Activated naive CD8-positive, alpha-beta T cell treated with anti-CD3 and anti-CD28 coated beads, Interleukin-2, amount 10 ng/mL, durations not matched to agents 7 days and 5 days (primary cell): ENCODE measurements around the gene MAGI1. TPM values are rescaled to one million over a fixed set of nuclear protein-coding genes. Genes with fewer than 3 reads are reported as not detected.

Experiments used
- ATAC-seq: fragments of 150-1000 bp; cut with Tn5 transposase; one replicate; pipeline ENCODE4 v1.10.0; 2021; ENCODE audit warnings: low read depth, moderate library complexity
- POLR2A ChIA-PET: fragments of 350-600 bp; sonication (Branson Sonifier 250); formaldehyde crosslinking; loops from one replicate; lab custom pipeline; 2021; ENCODE audit warnings: antibody characterized with exemption; lab: Charles Lee
- DNase-seq: peaks from one replicate; pipeline ENCODE4 v3.0.0; 2021
- H3K27ac Mint-ChIP-seq: one replicate; pipeline ENCODE4 v1.8.0; 2022; ENCODE audit warnings: mild to moderate bottlenecking, mixed read lengths
- H3K27me3 Mint-ChIP-seq: one replicate; pipeline ENCODE4 v1.8.0; 2022; ENCODE audit warnings: mild to moderate bottlenecking, moderate library complexity, mixed read lengths
- H3K36me3 Mint-ChIP-seq: one replicate; pipeline ENCODE4 v1.8.0; 2021; ENCODE audit warnings: mild to moderate bottlenecking, mixed read lengths
- H3K4me1 Mint-ChIP-seq: one replicate; pipeline ENCODE4 v1.8.0; 2021; ENCODE audit warnings: mixed read lengths
- H3K4me3 Mint-ChIP-seq: one replicate; pipeline ENCODE4 v1.8.0; 2022; ENCODE audit warnings: mild to moderate bottlenecking, moderate library complexity, mixed read lengths
- H3K9me3 Mint-ChIP-seq: one replicate; pipeline ENCODE4 v1.8.0; 2021; ENCODE audit warnings: mixed read lengths
- total RNA-seq, 2 experiments: library from RNA; stranded (reverse); gene quantifications; one replicate each; pipeline ENCODE4 v1.2.3, GENCODE V29; 2021

MAGI1 gene
- total RNA-seq, 2 experiments from 2014 or later, result not detected

GRCh38 chr3:65992106-65992505 lies 46.6 kb downstream of the MAGI1 start:
- no peak overlapping the region for H3K4me3 Mint-ChIP-seq
- H3K4me1 Mint-ChIP-seq, result no peaks in the 10 kb centered on the region
- peaks cover 2% of the 10 kb centered on the region for H3K9me3 Mint-ChIP-seq
- POLR2A ChIA-PET, result no interaction called here
- H3K27ac Mint-ChIP-seq, result no peak overlapping the region
- ATAC-seq (no peak), DNase-seq (no peak)
- H3K36me3 Mint-ChIP-seq, result no peaks in the 10 kb centered on the region
- H3K27me3 Mint-ChIP-seq, result no peaks in the 10 kb centered on the region

- Mint-ChIP-seq H3K27me3 (no peaks in the 10 kb centered on the region), H3K4me1 (no peaks in the 10 kb centered on the region), H3K36me3 (no peaks in the 10 kb centered on the region), H3K4me3 (no peak overlapping the region), H3K9me3 (peaks cover 2% of the 10 kb centered on the region), H3K27ac (no peak overlapping the region)
- POLR2A ChIA-PET, result no interaction called here
- ATAC-seq (no peak), DNase-seq (no peak)
Measured at GRCh38 chr3:65988411-65989180, 50.1 kb downstream of the MAGI1 start.

GRCh38 chr3:65986285-65986684 lies 52.4 kb downstream of the MAGI1 start:
- DNase-seq (no peak), ATAC-seq (no peak)
- POLR2A ChIA-PET, result no interaction called here
- H3K4me1 Mint-ChIP-seq, result no peaks in the 10 kb centered on the region
- peaks cover 2% of the 10 kb centered on the region for H3K9me3 Mint-ChIP-seq
- H3K4me3 Mint-ChIP-seq, result no peak overlapping the region
- H3K27ac Mint-ChIP-seq, result no peak overlapping the region
- no peaks in the 10 kb centered on the region for H3K27me3 Mint-ChIP-seq
- H3K36me3 Mint-ChIP-seq, result no peaks in the 10 kb centered on the region

GRCh38 chr3:65984975-65985374 lies 53.7 kb downstream of the MAGI1 start:
- no peaks in the 10 kb centered on the region for H3K4me1 Mint-ChIP-seq
- no peaks in the 10 kb centered on the region for H3K36me3 Mint-ChIP-seq
- H3K4me3 Mint-ChIP-seq, result no peak overlapping the region
- no peaks in the 10 kb centered on the region for H3K27me3 Mint-ChIP-seq
- no peak for DNase-seq
- ATAC-seq, result no peak
- POLR2A ChIA-PET, result no interaction called here
- no peak overlapping the region for H3K27ac Mint-ChIP-seq
- peaks cover 2% of the 10 kb centered on the region for H3K9me3 Mint-ChIP-seq

GRCh38 chr3:65983100-65983499 lies 55.6 kb downstream of the MAGI1 start:
- POLR2A ChIA-PET, result no interaction called here
- H3K27ac Mint-ChIP-seq, result no peak overlapping the region
- ATAC-seq (no peak), DNase-seq (no peak)
- no peaks in the 10 kb centered on the region for H3K36me3 Mint-ChIP-seq
- no peaks in the 10 kb centered on the region for H3K4me1 Mint-ChIP-seq
- H3K27me3 Mint-ChIP-seq, result no peaks in the 10 kb centered on the region
- H3K9me3 Mint-ChIP-seq, result peaks cover 2% of the 10 kb centered on the region
- no peak overlapping the region for H3K4me3 Mint-ChIP-seq

- H3K27ac Mint-ChIP-seq, result no peak overlapping the region
- no peaks in the 10 kb centered on the region for H3K36me3 Mint-ChIP-seq
- no peaks in the 10 kb centered on the region for H3K4me1 Mint-ChIP-seq
- no peaks in the 10 kb centered on the region for H3K27me3 Mint-ChIP-seq
- ATAC-seq, result no peak
- POLR2A ChIA-PET, result no interaction called here
- H3K4me3 Mint-ChIP-seq, result no peak overlapping the region
- no peak for DNase-seq
- H3K9me3 Mint-ChIP-seq, result peaks cover 1% of the 10 kb centered on the region
Measured at GRCh38 chr3:65979731-65980130, 59.0 kb downstream of the MAGI1 start.

GRCh38 chr3:65979162-65979561 lies 59.6 kb downstream of the MAGI1 start:
- Mint-ChIP-seq H3K4me3 (no peak overlapping the region), H3K27me3 (no peaks in the 10 kb centered on the region), H3K27ac (no peak overlapping the region), H3K4me1 (no peaks in the 10 kb centered on the region), H3K9me3 (peaks cover 1% of the 10 kb centered on the region), H3K36me3 (no peaks in the 10 kb centered on the region)
- POLR2A ChIA-PET, result no interaction called here
- no peak for DNase-seq
- ATAC-seq, result no peak

- Mint-ChIP-seq H3K4me3 (no peak overlapping the region), H3K27me3 (no peaks in the 10 kb centered on the region), H3K36me3 (no peaks in the 10 kb centered on the region), H3K9me3 (peaks cover 1% of the 10 kb centered on the region), H3K4me1 (no peaks in the 10 kb centered on the region), H3K27ac (no peak overlapping the region)
- POLR2A ChIA-PET, result no interaction called here
- ATAC-seq, result no peak
- DNase-seq, result no peak
Measured at GRCh38 chr3:65978116-65978515, 60.6 kb downstream of the MAGI1 start.

- ATAC-seq (no peak), DNase-seq (no peak)
- H3K27me3 Mint-ChIP-seq, result no peaks in the 10 kb centered on the region
- H3K4me3 Mint-ChIP-seq, result no peak overlapping the region
- POLR2A ChIA-PET, result no interaction called here
- H3K9me3 Mint-ChIP-seq, result peaks cover 1% of the 10 kb centered on the region
- H3K4me1 Mint-ChIP-seq, result no peaks in the 10 kb centered on the region
- H3K36me3 Mint-ChIP-seq, result no peaks in the 10 kb centered on the region
- H3K27ac Mint-ChIP-seq, result no peak overlapping the region
Measured at GRCh38 chr3:65975032-65975431, 63.7 kb downstream of the MAGI1 start.

GRCh38 chr3:65974509-65974908 lies 64.2 kb downstream of the MAGI1 start:
- H3K27ac Mint-ChIP-seq, result no peak overlapping the region
- H3K4me1 Mint-ChIP-seq, result no peaks in the 10 kb centered on the region
- ATAC-seq (no peak), DNase-seq (no peak)
- peaks cover 1% of the 10 kb centered on the region for H3K9me3 Mint-ChIP-seq
- H3K27me3 Mint-ChIP-seq, result no peaks in the 10 kb centered on the region
- H3K4me3 Mint-ChIP-seq, result no peak overlapping the region
- no peaks in the 10 kb centered on the region for H3K36me3 Mint-ChIP-seq
- POLR2A ChIA-PET, result no interaction called here

- no peak overlapping the region for H3K4me3 Mint-ChIP-seq
- no peaks in the 10 kb centered on the region for H3K36me3 Mint-ChIP-seq
- H3K9me3 Mint-ChIP-seq, result peaks cover 1% of the 10 kb centered on the region
- ATAC-seq (no peak), DNase-seq (no peak)
- H3K27ac Mint-ChIP-seq, result no peak overlapping the region
- POLR2A ChIA-PET, result no interaction called here
- H3K4me1 Mint-ChIP-seq, result no peaks in the 10 kb centered on the region
- no peaks in the 10 kb centered on the region for H3K27me3 Mint-ChIP-seq
Measured at GRCh38 chr3:65972765-65973164, 66.0 kb downstream of the MAGI1 start.

GRCh38 chr3:65971293-65972252 lies 67.1 kb downstream of the MAGI1 start:
- Mint-ChIP-seq H3K36me3 (no peaks in the 10 kb centered on the region), H3K27me3 (no peaks in the 10 kb centered on the region), H3K4me3 (no peak overlapping the region), H3K9me3 (no peaks in the 10 kb centered on the region), H3K27ac (no peak overlapping the region), H3K4me1 (no peaks in the 10 kb centered on the region)
- no peak for DNase-seq
- POLR2A ChIA-PET, result no interaction called here
- no peak for ATAC-seq

GRCh38 chr3:65968996-65969395 lies 69.7 kb downstream of the MAGI1 start:
- DNase-seq (no peak), ATAC-seq (no peak)
- Mint-ChIP-seq H3K27me3 (no peaks in the 10 kb centered on the region), H3K36me3 (no peaks in the 10 kb centered on the region), H3K4me3 (no peak overlapping the region), H3K27ac (no peak overlapping the region), H3K4me1 (peaks cover 2% of the 10 kb centered on the region), H3K9me3 (no peaks in the 10 kb centered on the region)
- POLR2A ChIA-PET, result no interaction called here

GRCh38 chr3:65967451-65967850 lies 71.3 kb downstream of the MAGI1 start:
- no peaks in the 10 kb centered on the region for H3K9me3 Mint-ChIP-seq
- H3K27me3 Mint-ChIP-seq, result no peaks in the 10 kb centered on the region
- no peak overlapping the region for H3K27ac Mint-ChIP-seq
- no peak overlapping the region for H3K4me3 Mint-ChIP-seq
- POLR2A ChIA-PET, result no interaction called here
- no peaks in the 10 kb centered on the region for H3K36me3 Mint-ChIP-seq
- peaks cover 3% of the 10 kb centered on the region for H3K4me1 Mint-ChIP-seq
- no peak for ATAC-seq
- DNase-seq, result no peak
